CD1c-positive myeloid dendritic cell (primary cell): ENCODE results near the gene BMERB1.

Experiments
- DNase-seq: peaks from one replicate; pipeline ENCODE4 v3.0.0-alpha.2; 2016; ENCODE audit errors: extremely low spot score

The BMERB1 gene

DNA sequence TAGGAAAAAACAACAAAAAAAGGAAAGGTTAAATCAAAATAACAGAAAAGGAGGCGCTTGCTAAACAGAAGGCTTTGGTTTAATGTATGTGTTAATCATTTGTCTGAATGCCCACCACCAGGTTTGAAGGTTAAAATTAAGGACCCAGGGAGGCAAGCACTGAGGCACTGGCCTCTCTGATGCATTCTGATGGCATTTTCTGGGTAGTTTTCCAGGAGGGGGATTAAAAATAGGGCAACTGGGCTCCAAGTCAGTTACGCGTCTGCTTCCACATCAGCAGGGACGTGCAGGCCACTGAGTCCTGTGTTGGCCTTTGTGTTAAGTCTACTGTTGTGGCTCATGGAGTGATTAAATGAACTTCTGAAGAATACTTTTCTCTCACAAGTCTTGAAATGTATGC is 181.6 kb downstream of the BMERB1 start:
- no peak for DNase-seq

- peak; percentile 16 for DNase-seq
Measured at GRCh38 chr16:15616475-15617165, 182.2 kb downstream of the BMERB1 start.

DNA sequence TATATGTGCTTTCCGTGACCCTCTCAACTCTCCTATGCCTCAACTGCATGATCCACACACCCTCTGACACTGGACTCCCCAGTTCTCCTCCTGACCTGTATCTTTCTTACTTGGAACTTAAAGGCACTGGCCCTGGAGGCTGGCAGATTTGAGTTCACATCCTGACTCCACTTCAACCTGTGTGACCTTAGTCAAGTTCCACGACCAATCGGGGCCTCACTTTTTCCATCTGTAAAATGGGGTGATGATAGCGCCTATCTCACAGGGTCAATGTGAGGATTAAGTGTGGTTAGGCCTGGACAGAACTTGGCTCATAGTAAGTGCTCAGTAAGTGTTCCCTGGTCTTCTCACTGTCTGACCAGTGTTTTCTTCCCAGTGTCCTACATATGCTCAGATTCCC is 183.5 kb downstream of the BMERB1 start:
- no peak for DNase-seq

GRCh38 chr16:15618392-15618791 is 184.0 kb downstream of the BMERB1 start:
- DNase-seq = no peak

DNA sequence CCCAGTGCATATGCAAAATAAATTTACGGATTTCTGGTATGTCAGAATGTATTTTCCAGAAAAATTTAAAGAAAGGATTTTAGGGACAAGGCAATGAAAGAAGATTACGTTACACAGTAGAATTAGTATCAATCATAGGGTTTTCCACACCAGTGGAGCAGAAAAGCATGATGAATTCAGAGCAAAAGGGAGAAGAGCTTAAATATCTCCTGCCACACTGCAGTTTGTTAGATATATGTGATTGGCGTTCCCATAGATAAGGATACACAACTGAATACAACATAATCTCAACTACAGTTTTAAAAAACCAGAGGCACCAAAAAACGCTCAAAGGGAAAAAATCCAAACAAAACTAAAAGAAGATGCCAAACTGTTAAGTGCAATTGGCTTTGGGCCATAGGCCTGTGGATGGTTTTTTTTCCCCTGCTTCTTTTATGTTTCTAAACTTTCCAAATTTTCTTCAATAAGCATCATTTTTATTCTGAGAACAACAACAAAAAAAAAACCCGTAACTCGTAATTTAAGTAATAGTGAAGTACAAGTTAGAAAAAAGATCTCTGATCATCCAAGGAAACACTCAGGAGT is 186.3 kb downstream of the BMERB1 start:
- no peak for DNase-seq

DNA sequence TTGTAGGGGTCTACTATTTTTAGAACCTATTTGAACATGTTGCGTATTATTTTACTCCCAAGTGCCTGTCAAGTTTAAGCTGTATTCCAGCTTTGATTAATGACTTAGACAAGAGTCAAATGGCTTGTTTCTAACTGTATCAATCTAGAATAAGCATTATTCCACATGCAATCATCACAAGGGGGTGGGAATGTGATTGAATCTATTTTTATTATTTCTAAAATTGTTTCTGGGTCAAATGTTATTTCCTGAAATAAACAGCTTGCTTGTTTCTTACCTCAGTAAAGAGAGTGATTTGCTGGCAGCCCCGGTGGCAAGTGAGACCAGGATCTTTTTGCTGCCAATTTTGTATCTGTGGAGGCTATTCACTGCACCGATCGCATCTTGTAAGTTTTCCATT is 187.1 kb downstream of the BMERB1 start:
- DNase-seq = no peak

DNA sequence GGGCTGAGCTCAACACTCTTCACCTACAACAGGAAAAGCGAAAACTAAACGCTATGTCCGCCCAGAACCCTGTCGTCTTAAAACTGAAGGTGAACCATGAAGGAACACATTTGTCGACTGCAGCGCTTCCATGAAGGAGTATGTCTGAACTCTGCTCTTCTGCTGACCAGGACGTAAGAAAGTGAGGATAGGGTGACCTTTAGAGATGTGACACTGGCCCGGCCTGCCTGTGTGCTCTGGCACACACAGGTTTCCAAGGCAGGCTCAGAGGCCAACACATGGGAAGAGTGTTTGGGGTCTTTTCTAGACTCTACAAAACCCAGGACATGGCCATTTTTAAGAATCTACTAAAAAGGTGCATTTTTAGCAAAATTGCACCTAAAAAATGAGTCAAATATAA is 187.5 kb downstream of the BMERB1 start:
- no peak for DNase-seq

DNA sequence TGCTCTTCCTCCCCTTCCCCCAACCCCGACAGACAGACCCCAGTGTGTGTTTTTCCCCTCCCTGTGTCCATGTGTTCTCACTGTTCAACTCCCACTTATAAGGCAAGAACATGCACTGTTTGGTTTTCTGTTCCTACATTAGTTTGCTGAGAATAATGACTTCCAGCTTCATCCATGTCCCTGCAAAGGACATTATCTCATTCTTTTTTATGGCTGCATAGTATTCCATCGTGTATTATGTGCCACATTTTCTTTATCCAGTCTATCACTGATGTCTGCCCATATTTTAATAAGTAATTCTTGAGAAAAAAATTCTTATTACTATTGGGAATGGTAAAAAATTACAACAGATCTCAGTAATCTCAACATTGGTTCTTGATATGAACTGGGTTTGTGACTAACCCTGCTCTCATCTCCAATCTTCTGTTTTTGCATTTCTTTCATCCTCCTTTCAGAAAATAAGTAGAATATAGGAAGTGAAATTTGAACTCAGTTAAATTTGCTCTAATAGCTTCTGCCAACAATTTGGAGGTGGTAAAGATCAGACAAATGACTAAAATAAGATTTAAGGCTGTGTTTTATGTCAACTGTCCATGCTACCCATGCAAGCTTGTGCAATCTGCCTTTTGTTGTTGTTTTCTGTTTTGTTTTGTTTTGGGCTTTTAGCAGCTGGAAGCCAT is 197.5 kb downstream of the BMERB1 start:
- DNase-seq = no peak

DNA sequence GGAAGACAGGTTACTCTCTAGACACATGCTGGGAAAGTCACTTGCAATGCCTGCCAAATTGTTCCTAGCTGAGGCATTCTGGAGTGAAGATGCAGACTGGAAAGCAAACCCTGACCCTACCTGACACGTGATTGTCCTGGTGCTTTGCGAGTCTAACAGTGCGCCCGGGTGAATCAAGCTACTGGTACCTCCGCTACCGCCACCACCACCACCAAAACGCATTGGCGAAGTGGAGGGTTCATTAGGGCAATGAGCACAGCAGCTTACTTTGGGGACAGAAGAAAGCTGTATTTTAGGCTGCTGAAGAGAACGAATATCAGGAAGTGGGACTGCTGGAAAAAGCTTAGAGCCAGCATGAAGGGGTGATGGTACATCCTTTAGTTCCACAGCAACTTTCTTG is 201.5 kb downstream of the BMERB1 start:
- DNase-seq = no peak

DNA sequence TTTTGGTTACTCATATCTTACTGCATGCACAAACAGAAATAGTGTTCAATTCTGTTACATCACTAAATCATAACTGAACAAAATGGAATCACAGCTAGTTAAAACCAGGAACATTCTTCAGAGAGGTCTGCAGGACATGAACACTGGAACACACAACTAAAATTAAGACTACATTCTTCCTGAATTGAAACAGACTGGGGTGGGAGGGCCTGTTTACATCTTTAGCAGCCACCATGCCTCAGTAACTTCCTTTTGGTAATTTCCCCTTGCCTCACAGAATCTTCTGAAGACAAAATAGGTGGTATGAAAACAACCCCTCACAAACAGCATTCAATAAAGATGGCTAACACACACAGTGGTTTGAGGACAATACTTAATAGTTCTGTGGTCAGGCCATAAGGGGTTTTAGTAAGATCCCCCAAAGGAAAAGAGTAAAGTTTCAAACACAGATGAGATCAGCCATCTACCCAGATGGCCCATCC is 202.0 kb downstream of the BMERB1 start:
- peak; percentile 25 for DNase-seq
